HG03066 (cell line): Measurements from ENCODE around the gene FGR.

ENCODE experiments used
- ATAC-seq: cut with Tn5 transposase; IDR thresholded peaks from one replicate; pipeline ENCODE4 v1.9.1; 2021; ENCODE audit warnings: low read depth; ENCODE audit not compliant: unreplicated experiment

The FGR gene

GRCh38 chr1:27602462-27603308 is 32.3 kb downstream of the FGR start:
- ATAC-seq, result no peak

- ATAC-seq, result no peak
Observed at GRCh38 chr1:27601771-27602461, 33.1 kb downstream of the FGR start.

- no peak for ATAC-seq
Observed at GRCh38 chr1:27601321-27601770, 33.6 kb downstream of the FGR start.

- ATAC-seq, result no peak
Observed at GRCh38 chr1:27600498-27601175, 34.3 kb downstream of the FGR start.

- no peak for ATAC-seq
Observed at GRCh38 chr1:27599605-27600497, 35.1 kb downstream of the FGR start.

GRCh38 chr1:27598902-27599528 is 36.0 kb downstream of the FGR start:
- ATAC-seq, result no peak

- ATAC-seq, result no peak
Observed at GRCh38 chr1:27598295-27598687, 36.7 kb downstream of the FGR start.

GRCh38 chr1:27597516-27598294 is 37.3 kb downstream of the FGR start:
- ATAC-seq, result no peak

GRCh38 chr1:27596986-27597385 is 38.0 kb downstream of the FGR start:
- no peak for ATAC-seq

- no peak for ATAC-seq
Observed at GRCh38 chr1:27596261-27596660, 38.7 kb downstream of the FGR start.

GRCh38 chr1:27595597-27595996 is 39.4 kb downstream of the FGR start:
- ATAC-seq, result no peak

- ATAC-seq, result no peak
Observed at GRCh38 chr1:27594564-27595510, 40.1 kb downstream of the FGR start.

GRCh38 chr1:27593678-27594563 is 41.1 kb downstream of the FGR start:
- no peak for ATAC-seq

GRCh38 chr1:27592931-27593677 is 41.9 kb downstream of the FGR start:
- ATAC-seq, result no peak

- ATAC-seq, result no peak
Observed at GRCh38 chr1:27592232-27592930, 42.6 kb downstream of the FGR start.

- ATAC-seq, result no peak
Observed at GRCh38 chr1:27591622-27592021, 43.4 kb downstream of the FGR start.
